ENCODE results near the gene CHST11.

- TF ChIP-seq, protein P1, sequence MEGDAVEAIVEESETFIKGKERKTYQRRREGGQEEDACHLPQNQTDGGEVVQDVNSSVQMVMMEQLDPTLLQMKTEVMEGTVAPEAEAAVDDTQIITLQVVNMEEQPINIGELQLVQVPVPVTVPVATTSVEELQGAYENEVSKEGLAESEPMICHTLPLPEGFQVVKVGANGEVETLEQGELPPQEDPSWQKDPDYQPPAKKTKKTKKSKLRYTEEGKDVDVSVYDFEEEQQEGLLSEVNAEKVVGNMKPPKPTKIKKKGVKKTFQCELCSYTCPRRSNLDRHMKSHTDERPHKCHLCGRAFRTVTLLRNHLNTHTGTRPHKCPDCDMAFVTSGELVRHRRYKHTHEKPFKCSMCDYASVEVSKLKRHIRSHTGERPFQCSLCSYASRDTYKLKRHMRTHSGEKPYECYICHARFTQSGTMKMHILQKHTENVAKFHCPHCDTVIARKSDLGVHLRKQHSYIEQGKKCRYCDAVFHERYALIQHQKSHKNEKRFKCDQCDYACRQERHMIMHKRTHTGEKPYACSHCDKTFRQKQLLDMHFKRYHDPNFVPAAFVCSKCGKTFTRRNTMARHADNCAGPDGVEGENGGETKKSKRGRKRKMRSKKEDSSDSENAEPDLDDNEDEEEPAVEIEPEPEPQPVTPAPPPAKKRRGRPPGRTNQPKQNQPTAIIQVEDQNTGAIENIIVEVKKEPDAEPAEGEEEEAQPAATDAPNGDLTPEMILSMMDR (conservative IDR thresholded peaks at IDR 0.05; ENCODE audit: low read depth, low read length), result no peak
- TF ChIP-seq EZH2 (IDR thresholded peaks at IDR 0.05; ENCODE audit: borderline replicate concordance, low read depth, low read length, poor library complexity, severe bottlenecking), result no peak
Observed at GRCh38 chr12:104698871-104699270, 242.1 kb downstream of the CHST11 start.

Measured in A673 (cell line).